ENCODE data around the gene APRT. TPM values are rescaled to one million over a fixed set of nuclear protein-coding genes. Genes with fewer than 3 reads are reported as not detected.
A peak's percentile ranks its signal among the peaks of the same experiment; 100 is the strongest.

Gene APRT
- total RNA-seq, 1 experiment from 2014 or later, result 311 TPM

- ChIA-PET RAD21 (ENCODE audit: low non-redundant PET in 1 of 2, low total read pairs in 2 of 2, uncharacterized antibody in 2 of 2, unreplicated experiment in 2 of 2) (no interaction called here), POLR2A (interaction anchor here (1.4 kb wide), 1 partner anchor 9 kb away, joined by 3 read pairs; no protein-coding TSS in a partner anchor), CTCF (no interaction called here)
- H3K79me2 ChIP-seq (ENCODE audit: insufficient read depth, low read length), result peaks cover 99% of the 10 kb centered on the region
- TF ChIP-seq REST (IDR thresholded peaks at IDR 0.05; ENCODE audit: low read depth) (no peak), EZH2 (IDR thresholded peaks at IDR 0.05) (no peak), EZH2phosphoT487 (IDR thresholded peaks at IDR 0.05; ENCODE audit: borderline replicate concordance) (no peak), EGR1 (IDR thresholded peaks at IDR 0.05; ENCODE audit: low read depth) (no peak), ZNF274 (IDR thresholded peaks at IDR 0.05; ENCODE audit: low read depth, low read length) (no peak), MAX (IDR thresholded peaks at IDR 0.05) (no peak), SIN3A (IDR thresholded peaks at IDR 0.05; ENCODE audit: low read depth) (no peak), RAD21 (IDR thresholded peaks at IDR 0.05; ENCODE audit: low read depth) (no peak), ZFX (IDR thresholded peaks at IDR 0.05) (no peak), SP1 (IDR thresholded peaks at IDR 0.05; ENCODE audit: low read depth) (no peak), YY1 (IDR thresholded peaks at IDR 0.05; ENCODE audit: extremely low read depth, insufficient replicate concordance, low read depth, low read length) (no peak), CBX3 (IDR thresholded peaks at IDR 0.05; ENCODE audit: low read depth) (no peak), SRF (IDR thresholded peaks at IDR 0.05; ENCODE audit: low read depth) (no peak), ELF1 (IDR thresholded peaks at IDR 0.05; ENCODE audit: borderline replicate concordance, low read depth) (no peak), TCF7L2 (IDR thresholded peaks at IDR 0.05; ENCODE audit: borderline replicate concordance, extremely low read depth, insufficient read depth, insufficient read length) (no peak), POLR2A (IDR thresholded peaks at IDR 0.05; ENCODE audit: borderline replicate concordance, extremely low read depth, insufficient read depth, insufficient read length) (no peak), CEBPB (IDR thresholded peaks at IDR 0.05; ENCODE audit: low read depth) (no peak)
- TF ChIP-seq, protein P1, sequence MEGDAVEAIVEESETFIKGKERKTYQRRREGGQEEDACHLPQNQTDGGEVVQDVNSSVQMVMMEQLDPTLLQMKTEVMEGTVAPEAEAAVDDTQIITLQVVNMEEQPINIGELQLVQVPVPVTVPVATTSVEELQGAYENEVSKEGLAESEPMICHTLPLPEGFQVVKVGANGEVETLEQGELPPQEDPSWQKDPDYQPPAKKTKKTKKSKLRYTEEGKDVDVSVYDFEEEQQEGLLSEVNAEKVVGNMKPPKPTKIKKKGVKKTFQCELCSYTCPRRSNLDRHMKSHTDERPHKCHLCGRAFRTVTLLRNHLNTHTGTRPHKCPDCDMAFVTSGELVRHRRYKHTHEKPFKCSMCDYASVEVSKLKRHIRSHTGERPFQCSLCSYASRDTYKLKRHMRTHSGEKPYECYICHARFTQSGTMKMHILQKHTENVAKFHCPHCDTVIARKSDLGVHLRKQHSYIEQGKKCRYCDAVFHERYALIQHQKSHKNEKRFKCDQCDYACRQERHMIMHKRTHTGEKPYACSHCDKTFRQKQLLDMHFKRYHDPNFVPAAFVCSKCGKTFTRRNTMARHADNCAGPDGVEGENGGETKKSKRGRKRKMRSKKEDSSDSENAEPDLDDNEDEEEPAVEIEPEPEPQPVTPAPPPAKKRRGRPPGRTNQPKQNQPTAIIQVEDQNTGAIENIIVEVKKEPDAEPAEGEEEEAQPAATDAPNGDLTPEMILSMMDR (IDR thresholded peaks at IDR 0.05 in 2 of 3, conservative IDR thresholded peaks at IDR 0.05 in 1 of 3; ENCODE audit: borderline replicate concordance in 1 of 3, insufficient read depth in 1 of 3, low read depth in 2 of 3, low read length in 2 of 3), result no peak
- ATAC-seq, result no peak
- peak overlapping the region; percentile 6; the same call in 1 of the 2 replicates for H3K27ac ChIP-seq (ENCODE audit: low read depth, low read length)
- no peaks in the 10 kb centered on the region for H3K9me3 ChIP-seq (ENCODE audit: control insufficient read depth in 1 of 2, insufficient read depth in 1 of 2, low read depth in 1 of 2, low read length in 2 of 2)
- no peak for DNase-seq (ENCODE audit: low read depth, low spot score)
- peaks cover 28 to 86% of the 10 kb centered on the region in 2 experiments for H3K4me1 ChIP-seq (ENCODE audit: control insufficient read depth in 1 of 2, insufficient read depth in 2 of 2, low read length in 2 of 2)
- H3K27me3 ChIP-seq (ENCODE audit: insufficient read depth, low read length), result no peaks in the 10 kb centered on the region
- H4K20me1 ChIP-seq (ENCODE audit: insufficient read depth), result peaks cover 5% of the 10 kb centered on the region; the same call in 1 of the 2 replicates
- no peak overlapping the region; the same call in 1 of the 2 replicates for H3K9ac ChIP-seq (ENCODE audit: low read length)
- 0 out of 2 replicates have a peak overlapping the region, but pooled peaks have one; percentile 5 for H3K4me2 ChIP-seq (ENCODE audit: low read length)
- BruUV-seq (replicated peaks), result no TSS peak
- no peak overlapping the region for H3K4me3 ChIP-seq (replicated peaks in 1 of 2; ENCODE audit: low read depth in 1 of 2, low read length in 2 of 2)
- intact Hi-C loops (cut with micrococcal nuclease), result no loop called here
- H2AFZ ChIP-seq (ENCODE audit: low read depth, low read length, poor library complexity, severe bottlenecking), result no peak overlapping the region
- H3K9me2 ChIP-seq (ENCODE audit: insufficient read depth), result no peaks in the 10 kb centered on the region
- peaks cover 2 to 13% of the 10 kb centered on the region in 2 experiments; a peak in 1 of 4 replicates for H3K36me3 ChIP-seq (ENCODE audit: control insufficient read depth in 1 of 2, insufficient read depth in 2 of 2, low read length in 2 of 2)
Observed at GRCh38 chr16:88764913-88765349, 46.8 kb downstream of the APRT start.
